ENCODE results near the gene ITGB1. TPM values are rescaled to one million over a fixed set of nuclear protein-coding genes. Genes with fewer than 3 reads are reported as not detected.

The ITGB1 gene
- total and polyA plus RNA-seq, 8 donors = 57.9 to 909 (median 176) TPM

GRCh38 chr10:32887481-32887880, 70.5 kb downstream of the ITGB1 start:
- TF ChIP-seq CTCF (IDR thresholded peaks at IDR 0.05) (no peak), POLR2AphosphoS5 (IDR thresholded peaks at IDR 0.05) (no peak), EP300 (IDR thresholded peaks at IDR 0.05) (no peak), POLR2A (IDR thresholded peaks at IDR 0.05) (no peak)
- Histone ChIP-seq H3K4me1 (no peaks in the 10 kb centered on the region), H3K4me3 (no peak overlapping the region), H3K27me3 (no peaks in the 10 kb centered on the region), H3K27ac (no peak overlapping the region), H3K36me3 (no peaks in the 10 kb centered on the region), H3K9me3 (no peaks in the 10 kb centered on the region)
- intact Hi-C loops (cut with DNase I; ENCODE audit: low total_unique reads) = no loop called here
- whole genome bisulfite sequencing, 5 donors = 80 to 89% (median 85%) methylated on average over 7 of the region's 7 CpGs
- DNase-seq = no peak

GRCh38 chr10:32882076-32882475, 76.0 kb downstream of the ITGB1 start:
- no peak overlapping the region for H3K4me3 ChIP-seq
- 73 to 89% (median 79%) methylated on average over 6 of the region's 6 CpGs for WGBS, 5 donors
- intact Hi-C loops (cut with DNase I; ENCODE audit: low total_unique reads) = no loop called here
- no peak for TF ChIP-seq POLR2A (IDR thresholded peaks at IDR 0.05)
- TF ChIP-seq EP300 (IDR thresholded peaks at IDR 0.05) = no peak
- TF ChIP-seq POLR2AphosphoS5 (IDR thresholded peaks at IDR 0.05) = no peak
- TF ChIP-seq CTCF (IDR thresholded peaks at IDR 0.05) = no peak
- H3K36me3 ChIP-seq = no peaks in the 10 kb centered on the region
- H3K4me1 ChIP-seq = no peaks in the 10 kb centered on the region
- no peak overlapping the region for H3K27ac ChIP-seq
- no peaks in the 10 kb centered on the region for H3K9me3 ChIP-seq
- DNase-seq = no peak
- H3K27me3 ChIP-seq = no peaks in the 10 kb centered on the region

- intact Hi-C loops (cut with DNase I; ENCODE audit: low total_unique reads) = no loop called here
- Histone ChIP-seq H3K4me1 (no peaks in the 10 kb centered on the region), H3K4me3 (no peak overlapping the region), H3K27me3 (no peaks in the 10 kb centered on the region), H3K27ac (no peak overlapping the region), H3K36me3 (no peaks in the 10 kb centered on the region), H3K9me3 (no peaks in the 10 kb centered on the region)
- no peak for DNase-seq
- no peak for TF ChIP-seq EP300 (IDR thresholded peaks at IDR 0.05)
- no peak for TF ChIP-seq POLR2A (IDR thresholded peaks at IDR 0.05)
- TF ChIP-seq CTCF (IDR thresholded peaks at IDR 0.05) = no peak
- no peak for TF ChIP-seq POLR2AphosphoS5 (IDR thresholded peaks at IDR 0.05)
Observed at GRCh38 chr10:32878646-32879045, 79.4 kb downstream of the ITGB1 start.

- TF ChIP-seq POLR2A (IDR thresholded peaks at IDR 0.05) (no peak), POLR2AphosphoS5 (IDR thresholded peaks at IDR 0.05) (no peak), CTCF (IDR thresholded peaks at IDR 0.05) (no peak), EP300 (IDR thresholded peaks at IDR 0.05) (no peak)
- intact Hi-C loops (cut with DNase I; ENCODE audit: low total_unique reads) = no loop called here
Observed at GRCh38 chr10:32877915-32878314, 80.1 kb downstream of the ITGB1 start.

More at GRCh38 chr10:32877915-32878314, 80.1 kb downstream of the ITGB1 start:
- no peaks in the 10 kb centered on the region for H3K4me1 ChIP-seq
- H3K27ac ChIP-seq = no peak overlapping the region
- DNase-seq = no peak
- no peaks in the 10 kb centered on the region for H3K9me3 ChIP-seq
- H3K27me3 ChIP-seq = no peaks in the 10 kb centered on the region
- no peaks in the 10 kb centered on the region for H3K36me3 ChIP-seq
- H3K4me3 ChIP-seq = no peak overlapping the region
